HCT116 (cell line): ENCODE data around the gene MAP4.

ENCODE experiments used
- ATF3 ChIP-seq: IDR thresholded peaks from 2 replicates; pipeline ENCODE4 v1.6.1; 2012
- CEBPB ChIP-seq: IDR thresholded peaks from 2 replicates; pipeline ENCODE4 v1.6.1; 2012; ENCODE audit warnings: low read depth
- EGR1 ChIP-seq: IDR thresholded peaks from 2 replicates; pipeline ENCODE4 v1.6.1; 2012; ENCODE audit warnings: low read depth
- EZH2 ChIP-seq: fragments of 200-600 bp; sonication (generic); IDR thresholded peaks from 2 replicates; pipeline ENCODE4 v1.6.1; 2017; ENCODE audit warnings: antibody characterized with exemption, mixed run types
- FOSL1 ChIP-seq: IDR thresholded peaks from 2 replicates; pipeline ENCODE4 v1.6.1; 2012; ENCODE audit warnings: low read depth
- JUND ChIP-seq: IDR thresholded peaks from 2 replicates; pipeline ENCODE4 v1.6.1; 2012
- MAX ChIP-seq: IDR thresholded peaks from 2 replicates; pipeline ENCODE4 v1.6.1; 2012
- POLR2A ChIP-seq: IDR thresholded peaks from 2 replicates; pipeline ENCODE4 v1.7.0; 2011; ENCODE audit warnings: borderline replicate concordance; ENCODE audit not compliant: insufficient read depth, insufficient read length; ENCODE audit errors: extremely low read depth
- SIN3A ChIP-seq: IDR thresholded peaks from 2 replicates; pipeline ENCODE4 v1.6.1; 2012; ENCODE audit warnings: low read depth
- SRF ChIP-seq: IDR thresholded peaks from 2 replicates; pipeline ENCODE4 v1.6.1; 2012; ENCODE audit warnings: low read depth
- TCF7L2 ChIP-seq: IDR thresholded peaks from 2 replicates; pipeline ENCODE4 v1.7.0; 2011; ENCODE audit warnings: borderline replicate concordance, inconsistent platforms; ENCODE audit not compliant: insufficient read depth, insufficient read length; ENCODE audit errors: extremely low read depth
- ZNF274 ChIP-seq: fragments of 200-500 bp; sonication (Bioruptor generic); IDR thresholded peaks from 2 replicates; pipeline ENCODE4 v1.6.1; 2014; ENCODE audit warnings: mild to moderate bottlenecking, low read depth, low read length, inconsistent platforms
- TF ChIP-seq, protein P1 (sequence below), 3 experiments: fragments of 200-600 bp in 1 of 3; sonication (generic) in 1 of 3; IDR thresholded peaks in 2 of 3; conservative IDR thresholded peaks in 1 of 3; 2 replicates each; pipeline ENCODE4 v1.5.1; 2012 to 2017; ENCODE audit warnings: low read depth in 2 of 3, low read length in 2 of 3, antibody characterized with exemption in 1 of 3, borderline replicate concordance in 1 of 3, control low read depth in 1 of 3, mild to moderate bottlenecking in 1 of 3, mixed read lengths in 1 of 3, mixed run types in 1 of 3, moderate library complexity in 1 of 3; ENCODE audit not compliant: insufficient read depth in 1 of 3
- TF ChIP-seq, protein P2 (sequence below): IDR thresholded peaks from 2 replicates; pipeline ENCODE4 v1.6.1; 2012; ENCODE audit warnings: low read depth

DNA sequence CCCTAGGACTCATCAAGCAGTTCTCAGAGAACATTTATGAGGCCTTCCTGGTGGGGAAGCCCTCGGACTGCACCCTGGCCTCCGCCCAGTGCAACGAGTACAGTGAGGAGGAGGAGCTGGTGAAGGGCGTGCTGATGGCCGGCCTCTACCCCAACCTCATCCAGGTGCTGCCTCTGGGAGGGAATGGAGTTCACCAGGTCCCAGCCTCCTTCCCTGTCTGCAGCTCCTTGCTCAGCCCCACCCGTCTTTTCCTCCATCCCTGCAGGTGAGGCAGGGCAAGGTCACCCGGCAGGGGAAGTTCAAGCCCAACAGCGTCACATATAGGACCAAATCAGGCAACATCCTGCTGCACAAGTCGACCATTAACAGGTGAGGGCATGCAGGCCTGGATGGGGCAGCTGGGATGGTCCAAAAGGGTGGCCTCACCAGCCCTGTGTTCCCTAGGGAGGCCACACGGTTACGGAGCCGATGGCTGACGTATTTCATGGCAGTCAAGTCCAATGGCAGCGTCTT lies 167.0 kb downstream of the MAP4 start:
- no peak for TF ChIP-seq ZNF274
- TF ChIP-seq, protein P1, sequence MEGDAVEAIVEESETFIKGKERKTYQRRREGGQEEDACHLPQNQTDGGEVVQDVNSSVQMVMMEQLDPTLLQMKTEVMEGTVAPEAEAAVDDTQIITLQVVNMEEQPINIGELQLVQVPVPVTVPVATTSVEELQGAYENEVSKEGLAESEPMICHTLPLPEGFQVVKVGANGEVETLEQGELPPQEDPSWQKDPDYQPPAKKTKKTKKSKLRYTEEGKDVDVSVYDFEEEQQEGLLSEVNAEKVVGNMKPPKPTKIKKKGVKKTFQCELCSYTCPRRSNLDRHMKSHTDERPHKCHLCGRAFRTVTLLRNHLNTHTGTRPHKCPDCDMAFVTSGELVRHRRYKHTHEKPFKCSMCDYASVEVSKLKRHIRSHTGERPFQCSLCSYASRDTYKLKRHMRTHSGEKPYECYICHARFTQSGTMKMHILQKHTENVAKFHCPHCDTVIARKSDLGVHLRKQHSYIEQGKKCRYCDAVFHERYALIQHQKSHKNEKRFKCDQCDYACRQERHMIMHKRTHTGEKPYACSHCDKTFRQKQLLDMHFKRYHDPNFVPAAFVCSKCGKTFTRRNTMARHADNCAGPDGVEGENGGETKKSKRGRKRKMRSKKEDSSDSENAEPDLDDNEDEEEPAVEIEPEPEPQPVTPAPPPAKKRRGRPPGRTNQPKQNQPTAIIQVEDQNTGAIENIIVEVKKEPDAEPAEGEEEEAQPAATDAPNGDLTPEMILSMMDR (IDR thresholded peaks at IDR 0.05 in 2 of 3, conservative IDR thresholded peaks at IDR 0.05 in 1 of 3; ENCODE audit: borderline replicate concordance in 1 of 3, insufficient read depth in 1 of 3, low read depth in 2 of 3, low read length in 2 of 3): no peak
- TF ChIP-seq FOSL1: no peak
- no peak for TF ChIP-seq CEBPB
- TF ChIP-seq MAX: no peak
- TF ChIP-seq POLR2A: no peak
- TF ChIP-seq JUND: no peak; the same call in 1 of the 2 replicates
- TF ChIP-seq EZH2: no peak
- no peak for TF ChIP-seq SIN3A
- TF ChIP-seq, protein P2, sequence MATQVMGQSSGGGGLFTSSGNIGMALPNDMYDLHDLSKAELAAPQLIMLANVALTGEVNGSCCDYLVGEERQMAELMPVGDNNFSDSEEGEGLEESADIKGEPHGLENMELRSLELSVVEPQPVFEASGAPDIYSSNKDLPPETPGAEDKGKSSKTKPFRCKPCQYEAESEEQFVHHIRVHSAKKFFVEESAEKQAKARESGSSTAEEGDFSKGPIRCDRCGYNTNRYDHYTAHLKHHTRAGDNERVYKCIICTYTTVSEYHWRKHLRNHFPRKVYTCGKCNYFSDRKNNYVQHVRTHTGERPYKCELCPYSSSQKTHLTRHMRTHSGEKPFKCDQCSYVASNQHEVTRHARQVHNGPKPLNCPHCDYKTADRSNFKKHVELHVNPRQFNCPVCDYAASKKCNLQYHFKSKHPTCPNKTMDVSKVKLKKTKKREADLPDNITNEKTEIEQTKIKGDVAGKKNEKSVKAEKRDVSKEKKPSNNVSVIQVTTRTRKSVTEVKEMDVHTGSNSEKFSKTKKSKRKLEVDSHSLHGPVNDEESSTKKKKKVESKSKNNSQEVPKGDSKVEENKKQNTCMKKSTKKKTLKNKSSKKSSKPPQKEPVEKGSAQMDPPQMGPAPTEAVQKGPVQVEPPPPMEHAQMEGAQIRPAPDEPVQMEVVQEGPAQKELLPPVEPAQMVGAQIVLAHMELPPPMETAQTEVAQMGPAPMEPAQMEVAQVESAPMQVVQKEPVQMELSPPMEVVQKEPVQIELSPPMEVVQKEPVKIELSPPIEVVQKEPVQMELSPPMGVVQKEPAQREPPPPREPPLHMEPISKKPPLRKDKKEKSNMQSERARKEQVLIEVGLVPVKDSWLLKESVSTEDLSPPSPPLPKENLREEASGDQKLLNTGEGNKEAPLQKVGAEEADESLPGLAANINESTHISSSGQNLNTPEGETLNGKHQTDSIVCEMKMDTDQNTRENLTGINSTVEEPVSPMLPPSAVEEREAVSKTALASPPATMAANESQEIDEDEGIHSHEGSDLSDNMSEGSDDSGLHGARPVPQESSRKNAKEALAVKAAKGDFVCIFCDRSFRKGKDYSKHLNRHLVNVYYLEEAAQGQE: no peak
- TF ChIP-seq ATF3: no peak
- TF ChIP-seq EGR1: no peak
- TF ChIP-seq SRF: no peak
- TF ChIP-seq TCF7L2: no peak
